ENCODE data around the gene KCNH5.

- TF ChIP-seq CTCF (conservative IDR thresholded peaks at IDR 0.05) = no peak
- TF ChIP-seq EZH2 (IDR thresholded peaks at IDR 0.05; ENCODE audit: low read depth) = no peak
Observed at GRCh38 chr14:63026491-63026890, 18.8 kb downstream of the KCNH5 start.
